ENCODE results near the gene ZNF606.

GRCh38 chr19:58009301-58009665, 6.7 kb upstream of the ZNF606 start:
- TF ChIP-seq CTCF (IDR thresholded peaks at IDR 0.05) (no peak), POLR2A (IDR thresholded peaks at IDR 0.05) (no peak)
